ENCODE results near the gene TOMM6. TPM values are rescaled to one million over a fixed set of nuclear protein-coding genes. Genes with fewer than 3 reads are reported as not detected.
"Not testable (repeated sequence)": the region's sequence is repeated elsewhere in the genome, so short reads cannot be mapped to it uniquely, and the experiment has no call there.

The TOMM6 gene
- total RNA-seq, 1 experiment from 2014 or later = 197 TPM

- no peaks in the 10 kb centered on the region for H3K4me1 ChIP-seq (ENCODE audit: insufficient read depth, low read length, poor library complexity, severe bottlenecking)
- H3K36me3 ChIP-seq (ENCODE audit: insufficient read depth, low read length, poor library complexity, severe bottlenecking) = no peaks in the 10 kb centered on the region
- ChIA-PET CTCF (interaction anchor here (0.6 to 0.7 kb wide), 2 partner anchors 26 to 197 kb away, joined by 3 to 6 read pairs; no protein-coding TSS in a partner anchor), POLR2A (ENCODE audit: low non-redundant PET) (no interaction called here)
- H3K27me3 ChIP-seq (replicated peaks; ENCODE audit: insufficient read depth, low read depth, low read length, poor library complexity) = no peaks in the 10 kb centered on the region
- intact Hi-C loops (cut with micrococcal nuclease; ENCODE audit: unreplicated experiment) = loop anchor here (1.0 kb wide), 1 partner anchor 243 kb away; no protein-coding TSS in a partner anchor
- peak; percentile 49 for TF ChIP-seq CTCF (conservative IDR thresholded peaks at IDR 0.05; ENCODE audit: low read depth, low read length)
- no peak for TF ChIP-seq EZH2 (IDR thresholded peaks at IDR 0.05; ENCODE audit: borderline replicate concordance, low read depth, low read length, poor library complexity, severe bottlenecking)
- DNase-seq (ENCODE audit: low spot score) = no peak
- H3K4me3 ChIP-seq (ENCODE audit: low read depth, low read length, poor library complexity, severe bottlenecking) = no peak overlapping the region
- H3K27ac ChIP-seq (ENCODE audit: low read depth, low read length, poor library complexity, severe bottlenecking) = no peak overlapping the region
- H3K9me3 ChIP-seq (ENCODE audit: low read depth, low read length, poor library complexity, severe bottlenecking) = no peaks in the 10 kb centered on the region
- no TSS peak for BruUV-seq (replicated peaks)
Measured at GRCh38 chr6:41801380-41801779, 13.9 kb downstream of the TOMM6 start.

GRCh38 chr6:41805830-41806774 is 18.6 kb downstream of the TOMM6 start:
- ChIA-PET POLR2A (ENCODE audit: low non-redundant PET) (no interaction called here), CTCF (no interaction called here)
- no peaks in the 10 kb centered on the region for H3K27me3 ChIP-seq (replicated peaks; ENCODE audit: insufficient read depth, low read depth, low read length, poor library complexity)
- no peaks in the 10 kb centered on the region for H3K4me1 ChIP-seq (ENCODE audit: insufficient read depth, low read length, poor library complexity, severe bottlenecking)
- no TSS peak for BruUV-seq (replicated peaks)
- intact Hi-C loops (cut with micrococcal nuclease; ENCODE audit: unreplicated experiment) = no loop called here
- no peak overlapping the region for H3K4me3 ChIP-seq (ENCODE audit: low read depth, low read length, poor library complexity, severe bottlenecking)
- TF ChIP-seq EZH2 (IDR thresholded peaks at IDR 0.05; ENCODE audit: borderline replicate concordance, low read depth, low read length, poor library complexity, severe bottlenecking) = no peak
- no peak for TF ChIP-seq CTCF (conservative IDR thresholded peaks at IDR 0.05; ENCODE audit: low read depth, low read length)
- no peak for DNase-seq (ENCODE audit: low spot score)
- H3K36me3 ChIP-seq (ENCODE audit: insufficient read depth, low read length, poor library complexity, severe bottlenecking) = no peaks in the 10 kb centered on the region
- H3K27ac ChIP-seq (ENCODE audit: low read depth, low read length, poor library complexity, severe bottlenecking) = no peak overlapping the region
- H3K9me3 ChIP-seq (ENCODE audit: low read depth, low read length, poor library complexity, severe bottlenecking) = no peaks in the 10 kb centered on the region

GRCh38 chr6:41811095-41811494 is 23.6 kb downstream of the TOMM6 start:
- no peaks in the 10 kb centered on the region for H3K36me3 ChIP-seq (ENCODE audit: insufficient read depth, low read length, poor library complexity, severe bottlenecking)
- H3K27me3 ChIP-seq (replicated peaks; ENCODE audit: insufficient read depth, low read depth, low read length, poor library complexity) = no peaks in the 10 kb centered on the region
- no peak for DNase-seq (ENCODE audit: low spot score)
- H3K27ac ChIP-seq (ENCODE audit: low read depth, low read length, poor library complexity, severe bottlenecking) = no peak overlapping the region
- BruUV-seq (replicated peaks) = no TSS peak
- intact Hi-C loops (cut with micrococcal nuclease; ENCODE audit: unreplicated experiment) = no loop called here
- no peak for TF ChIP-seq CTCF (conservative IDR thresholded peaks at IDR 0.05; ENCODE audit: low read depth, low read length)
- no peak for TF ChIP-seq EZH2 (IDR thresholded peaks at IDR 0.05; ENCODE audit: borderline replicate concordance, low read depth, low read length, poor library complexity, severe bottlenecking)
- H3K9me3 ChIP-seq (ENCODE audit: low read depth, low read length, poor library complexity, severe bottlenecking) = no peaks in the 10 kb centered on the region
- no peaks in the 10 kb centered on the region for H3K4me1 ChIP-seq (ENCODE audit: insufficient read depth, low read length, poor library complexity, severe bottlenecking)
- ChIA-PET CTCF (no interaction called here), POLR2A (ENCODE audit: low non-redundant PET) (no interaction called here)
- H3K4me3 ChIP-seq (ENCODE audit: low read depth, low read length, poor library complexity, severe bottlenecking) = no peak overlapping the region

- H3K27me3 ChIP-seq (replicated peaks; ENCODE audit: insufficient read depth, low read depth, low read length, poor library complexity); H3K27ac ChIP-seq (ENCODE audit: low read depth, low read length, poor library complexity, severe bottlenecking); H3K4me1 ChIP-seq (ENCODE audit: insufficient read depth, low read length, poor library complexity, severe bottlenecking); DNase-seq (ENCODE audit: low spot score); H3K4me3 ChIP-seq (ENCODE audit: low read depth, low read length, poor library complexity, severe bottlenecking); intact Hi-C loops (cut with micrococcal nuclease; ENCODE audit: unreplicated experiment); H3K9me3 ChIP-seq (ENCODE audit: low read depth, low read length, poor library complexity, severe bottlenecking); H3K36me3 ChIP-seq (ENCODE audit: insufficient read depth, low read length, poor library complexity, severe bottlenecking); POLR2A ChIA-PET (ENCODE audit: low non-redundant PET); BruUV-seq (replicated peaks); CTCF ChIA-PET: not testable (repeated sequence)
Measured at GRCh38 chr6:41811946-41812345, 24.5 kb downstream of the TOMM6 start.

All from A673 (cell line).